IMR-90 (cell line): ENCODE data around the gene RAD51B. TPM values are rescaled to one million over a fixed set of nuclear protein-coding genes. Genes with fewer than 3 reads are reported as not detected.

Experiments used
- ATAC-seq: fragments of 200-7000 bp; cut with Tn5 transposase; 2 replicates; pipeline ENCODE4 v1.9.1; 2020; ENCODE audit warnings: low read depth, mild to moderate bottlenecking, moderate library complexity
- BruUV-seq: library from RNA; stranded (reverse); fragments of 400-500 nt; replicated peaks from 2 replicates; lab custom pipeline; 2021; lab: Mats Ljungman, UMichigan
- CTCF ChIA-PET: fragments of 300-600 bp; formaldehyde crosslinking; extraction: SDS; loops from one replicate; lab custom pipeline; 2021; ENCODE audit warnings: antibody characterized with exemption; lab: Yijun Ruan, JAX
- POLR2A ChIA-PET: fragments of 300-600 bp; sonication (Branson Sonifier 250); formaldehyde crosslinking; loops from one replicate; lab custom pipeline; 2022; ENCODE audit warnings: antibody characterized with exemption; ENCODE audit not compliant: unreplicated experiment; lab: Charles Lee
- DNase-seq: peaks from one replicate; pipeline ENCODE4 v3.0.0; 2013
- H2AFZ ChIP-seq: replicated peaks from 2 replicates; pipeline ENCODE3; 2013; ENCODE audit warnings: low read length, mild to moderate bottlenecking; ENCODE audit not compliant: poor library complexity
- H2AK5ac ChIP-seq: 2 replicates; pipeline ENCODE4 v1.6.1; 2013; ENCODE audit warnings: low read depth, low read length, inconsistent platforms
- H2AK9ac ChIP-seq: replicated peaks from 2 replicates; pipeline ENCODE3; 2013; ENCODE audit warnings: mild to moderate bottlenecking, low read depth, low read length, moderate library complexity; ENCODE audit not compliant: poor library complexity
- H2BK120ac ChIP-seq: 2 replicates; pipeline ENCODE4 v1.6.1; 2013; ENCODE audit warnings: low read depth, low read length, inconsistent platforms
- H2BK15ac ChIP-seq: 3 replicates; pipeline ENCODE4 v1.6.1; 2013; ENCODE audit warnings: low read depth, low read length, inconsistent platforms
- H2BK20ac ChIP-seq: 2 replicates; pipeline ENCODE4 v1.6.1; 2013; ENCODE audit warnings: low read depth, mild to moderate bottlenecking, inconsistent platforms, low read length, moderate library complexity
- H2BK5ac ChIP-seq: 2 replicates; pipeline ENCODE4 v1.6.1; 2013; ENCODE audit warnings: mild to moderate bottlenecking, low read depth, low read length, inconsistent platforms; ENCODE audit not compliant: poor library complexity, severe bottlenecking
- H3K14ac ChIP-seq: replicated peaks from 2 replicates; pipeline ENCODE4 v1.6.1; 2013; ENCODE audit warnings: low read depth, low read length, inconsistent platforms
- H3K18ac ChIP-seq: 2 replicates; pipeline ENCODE4 v1.6.1; 2013; ENCODE audit warnings: low read depth, low read length, control low read depth
- H3K23ac ChIP-seq: 2 replicates; pipeline ENCODE4 v1.6.1; 2013; ENCODE audit warnings: low read depth, low read length, inconsistent platforms
- H3K27ac ChIP-seq: 2 replicates; pipeline ENCODE4 v1.5.1; 2013; ENCODE audit warnings: mild to moderate bottlenecking, control low read depth, low read length; ENCODE audit not compliant: insufficient read depth
- H3K27me3 ChIP-seq: 2 replicates; pipeline ENCODE4 v1.6.1; 2013; ENCODE audit warnings: low read length; ENCODE audit not compliant: control insufficient read depth, insufficient read depth
- H3K36me3 ChIP-seq: 2 replicates; pipeline ENCODE4 v1.6.1; 2013; ENCODE audit warnings: low read length, mixed read lengths; ENCODE audit not compliant: control insufficient read depth, insufficient read depth
- H3K4ac ChIP-seq: 2 replicates; pipeline ENCODE4 v1.6.1; 2013; ENCODE audit warnings: low read depth, low read length, inconsistent platforms
- H3K4me1 ChIP-seq: 2 replicates; pipeline ENCODE4 v1.6.1; 2013; ENCODE audit warnings: low read length, mixed read lengths; ENCODE audit not compliant: control insufficient read depth, insufficient read depth
- H3K4me2 ChIP-seq: 2 replicates; pipeline ENCODE4 v1.6.1; 2013; ENCODE audit warnings: low read depth, mild to moderate bottlenecking, control low read depth, low read length, moderate library complexity
- H3K4me3 ChIP-seq: 2 replicates; pipeline ENCODE4 v1.5.1; 2013; ENCODE audit warnings: low read depth, mild to moderate bottlenecking, control low read depth, low read length, moderate library complexity; ENCODE audit not compliant: insufficient read depth
- H3K56ac ChIP-seq: 2 replicates; pipeline ENCODE4 v1.6.1; 2013; ENCODE audit warnings: low read length, inconsistent platforms; ENCODE audit not compliant: insufficient read depth; ENCODE audit errors: extremely low read depth
- H3K79me1 ChIP-seq, 2 experiments: 2 replicates each; pipeline ENCODE4 v1.6.1; 2013; ENCODE audit warnings: low read length in 2 of 2, inconsistent platforms in 1 of 2, low read depth in 1 of 2
- H3K9ac ChIP-seq: 2 replicates; pipeline ENCODE4 v1.6.1; 2013; ENCODE audit warnings: low read depth, low read length, control low read depth
- H3K9me1 ChIP-seq: 2 replicates; pipeline ENCODE4 v1.6.1; 2013; ENCODE audit warnings: low read length, inconsistent platforms; ENCODE audit not compliant: insufficient read depth
- H3K9me3 ChIP-seq: 2 replicates; pipeline ENCODE4 v1.6.1; 2013; ENCODE audit warnings: low read length; ENCODE audit not compliant: control insufficient read depth, insufficient read depth
- H4K20me1 ChIP-seq: 2 replicates; pipeline ENCODE4 v1.6.1; 2013; ENCODE audit warnings: low read length, inconsistent platforms; ENCODE audit not compliant: insufficient read depth
- H4K5ac ChIP-seq: 2 replicates; pipeline ENCODE4 v1.6.1; 2013; ENCODE audit warnings: mild to moderate bottlenecking, low read depth, low read length, control low read depth
- H4K8ac ChIP-seq, 2 experiments: 2 replicates each; pipeline ENCODE4 v1.6.1; 2013; ENCODE audit warnings: low read depth in 2 of 2, low read length in 2 of 2, control low read depth in 1 of 2, inconsistent platforms in 1 of 2
- H4K91ac ChIP-seq: 2 replicates; pipeline ENCODE4 v1.6.1; 2013; ENCODE audit warnings: low read depth, low read length, inconsistent platforms; ENCODE audit not compliant: insufficient read depth
- BHLHE40 ChIP-seq: fragments of 150-350 bp; IDR thresholded peaks from 2 replicates; pipeline ENCODE4 v1.6.1; 2016; ENCODE audit warnings: mild to moderate bottlenecking, low read depth, low read length
- CEBPB ChIP-seq: IDR thresholded peaks from 2 replicates; pipeline ENCODE4 v1.6.1; 2012; ENCODE audit warnings: low read depth, low read length, improper control_type of control experiment
- CHD1 ChIP-seq: IDR thresholded peaks from 2 replicates; pipeline ENCODE4 v1.6.1; 2012; ENCODE audit warnings: low read depth, low read length, improper control_type of control experiment
- FOS ChIP-seq: fragments of 150-350 bp; IDR thresholded peaks from 2 replicates; pipeline ENCODE4 v1.6.1; 2016; ENCODE audit warnings: low read depth, low read length
- MAFK ChIP-seq: IDR thresholded peaks from 2 replicates; pipeline ENCODE4 v1.6.1; 2012; ENCODE audit warnings: low read depth, low read length, improper control_type of control experiment
- MAZ ChIP-seq: IDR thresholded peaks from 2 replicates; pipeline ENCODE4 v1.6.1; 2012; ENCODE audit warnings: low read depth, mild to moderate bottlenecking, low read length, improper control_type of control experiment, moderate library complexity, borderline replicate concordance
- MXI1 ChIP-seq: IDR thresholded peaks from 2 replicates; pipeline ENCODE4 v1.6.1; 2012; ENCODE audit warnings: low read depth, mild to moderate bottlenecking, low read length, moderate library complexity, borderline replicate concordance
- NFE2L2 ChIP-seq: fragments of 150-350 bp; IDR thresholded peaks from 2 replicates; pipeline ENCODE4 v1.6.1; 2016; ENCODE audit warnings: low read depth, mild to moderate bottlenecking, low read length
- POLR2A ChIP-seq: IDR thresholded peaks from 2 replicates; pipeline ENCODE4 v1.6.1; 2012; ENCODE audit warnings: mild to moderate bottlenecking, low read depth, low read length
- RAD21 ChIP-seq: IDR thresholded peaks from 2 replicates; pipeline ENCODE4 v1.6.1; 2012; ENCODE audit warnings: low read length, improper control_type of control experiment
- RCOR1 ChIP-seq: IDR thresholded peaks from 2 replicates; pipeline ENCODE4 v1.6.1; 2012; ENCODE audit warnings: mild to moderate bottlenecking, low read length, improper control_type of control experiment; ENCODE audit not compliant: insufficient replicate concordance
- RFX5 ChIP-seq: IDR thresholded peaks from 2 replicates; pipeline ENCODE4 v1.8.0; 2012; ENCODE audit warnings: low read depth, mild to moderate bottlenecking, low read length, moderate library complexity
- SMC3 ChIP-seq: fragments of 150-350 bp; IDR thresholded peaks from 2 replicates; pipeline ENCODE4 v1.6.1; 2016; ENCODE audit warnings: low read depth, mild to moderate bottlenecking, antibody characterized with exemption, low read length, moderate library complexity
- WGBS, 2 experiments: methylation state at CpG; one replicate each; pipeline versions ENCODE4 v1.1.5 to v1.1.7; 2013; ENCODE audit warnings: missing lambda C conversion rate in 2 of 2; ENCODE audit not compliant: insufficient read length in 1 of 2; ENCODE audit errors: extremely low coverage in 2 of 2; 5-methylcytosine and 5-hydroxymethylcytosine counted together
- dilution Hi-C: fragments of 300-500 bp; cut with HindIII; formaldehyde crosslinking; loops from one replicate; pipeline ENCODE4 v1.14.3; 2018; ENCODE audit warnings: low sequenced_read_pairs; ENCODE audit not compliant: unreplicated experiment
- in situ Hi-C: fragments of 300-500 bp; cut with MboI; formaldehyde crosslinking; loops from 3 replicates; pipeline ENCODE4 v1.14.3; 2019; ENCODE audit warnings: low sequenced_read_pairs, inconsistent platforms, mixed read lengths
- intact Hi-C: fragments of 100-400 bp; cut with micrococcal nuclease; formaldehyde crosslinking; loops from 2 replicates; pipeline ENCODE4 v1.10.0; 2022
- polyA plus RNA-seq, 3 experiments: library from polyadenylated mRNA; depleted of rRNA; stranded (reverse); fragments of >200 nt; gene quantifications; 2 replicates each; pipeline ENCODE4 v1.2.3, GENCODE V29; 2012; ENCODE audit warnings: low replicate concordance in 1 of 3
- total RNA-seq: library from RNA; depleted of rRNA; stranded (reverse); fragments of >200 nt; gene quantifications from 2 replicates; pipeline ENCODE4 v1.2.3, GENCODE V29; 2012
- TF ChIP-seq, protein P1 (sequence below): fragments of 150-350 bp; IDR thresholded peaks from 2 replicates; pipeline ENCODE4 v1.6.1; 2016; ENCODE audit warnings: low read depth, mild to moderate bottlenecking, low read length, moderate library complexity, borderline replicate concordance
- TF ChIP-seq, protein P2 (sequence below): fragments of 150-350 bp; IDR thresholded peaks from 2 replicates; pipeline ENCODE4 v1.6.1; 2017; ENCODE audit warnings: mild to moderate bottlenecking, antibody characterized with exemption, low read length, low read depth
- TF ChIP-seq, protein P3 (sequence below): conservative IDR thresholded peaks from 2 replicates; pipeline ENCODE4 v1.5.1; 2012; ENCODE audit warnings: mild to moderate bottlenecking, low read depth, low read length, improper control_type of control experiment

Gene RAD51B
- total and polyA plus RNA-seq, 2 of the 4 experiments (the other 2 are of a cell fraction) = 5.1 to 18.8 TPM

DNA sequence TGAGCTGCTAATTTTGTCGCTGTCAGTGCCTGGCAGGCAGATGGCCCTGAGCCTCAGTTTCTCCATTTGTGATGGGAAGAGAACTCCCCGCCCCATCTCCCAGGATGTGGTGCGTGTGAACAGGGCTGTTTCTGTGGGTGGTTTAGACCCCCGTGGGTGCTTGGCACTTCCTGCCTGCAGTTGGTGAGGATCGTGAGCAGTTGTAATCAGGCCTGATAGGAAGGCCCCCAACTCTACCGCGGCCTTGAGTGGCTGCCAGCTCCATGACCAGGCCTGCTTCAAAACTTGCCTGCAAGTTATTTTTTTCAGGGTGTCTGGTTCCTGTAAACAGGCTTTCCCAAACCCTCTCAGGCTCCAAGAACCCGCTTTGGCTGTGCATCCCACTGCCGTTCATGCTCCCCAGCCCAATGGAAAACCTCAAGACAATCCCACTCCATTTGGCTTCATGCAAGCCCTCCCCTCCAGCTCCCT, 834.9 kb downstream of the RAD51B start:
- in situ Hi-C loops = no loop called here
- H2BK120ac ChIP-seq = peak overlapping the region; percentile 96
- H3K56ac ChIP-seq = no peak overlapping the region
- H2BK5ac ChIP-seq = no peak overlapping the region
- H4K91ac ChIP-seq = peak overlapping the region; percentile 65
- H3K27me3 ChIP-seq = no peaks in the 10 kb centered on the region
- peak overlapping the region; percentile 62 for H4K5ac ChIP-seq
- 10% methylated on average over 2 of the region's 9 CpGs; no CpG with 5 or more reads in 1 of the 2 experiments for WGBS, 2 experiments
- H3K23ac ChIP-seq = 0 out of 2 replicates have a peak overlapping the region, but pooled peaks have one; percentile 20
- no peak overlapping the region for H3K4me2 ChIP-seq
- peak overlapping the region; percentile 96 for H2BK20ac ChIP-seq
- dilution Hi-C loops = no loop called here
- H3K4me1 ChIP-seq = peaks cover 43% of the 10 kb centered on the region
- peak overlapping the region; percentile 63 for H2AK9ac ChIP-seq
- ATAC-seq = no peak
- TF ChIP-seq RFX5 (no peak), SMC3 (no peak), FOS (no peak), CHD1 (no peak), POLR2A (no peak), MAFK (no peak), MAZ (no peak), CEBPB (no peak), RAD21 (no peak), MXI1 (no peak), RCOR1 (no peak), NFE2L2 (no peak), BHLHE40 (no peak)
- TF ChIP-seq, protein P1, sequence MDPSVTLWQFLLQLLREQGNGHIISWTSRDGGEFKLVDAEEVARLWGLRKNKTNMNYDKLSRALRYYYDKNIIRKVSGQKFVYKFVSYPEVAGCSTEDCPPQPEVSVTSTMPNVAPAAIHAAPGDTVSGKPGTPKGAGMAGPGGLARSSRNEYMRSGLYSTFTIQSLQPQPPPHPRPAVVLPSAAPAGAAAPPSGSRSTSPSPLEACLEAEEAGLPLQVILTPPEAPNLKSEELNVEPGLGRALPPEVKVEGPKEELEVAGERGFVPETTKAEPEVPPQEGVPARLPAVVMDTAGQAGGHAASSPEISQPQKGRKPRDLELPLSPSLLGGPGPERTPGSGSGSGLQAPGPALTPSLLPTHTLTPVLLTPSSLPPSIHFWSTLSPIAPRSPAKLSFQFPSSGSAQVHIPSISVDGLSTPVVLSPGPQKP = no peak
- TF ChIP-seq, protein P2, sequence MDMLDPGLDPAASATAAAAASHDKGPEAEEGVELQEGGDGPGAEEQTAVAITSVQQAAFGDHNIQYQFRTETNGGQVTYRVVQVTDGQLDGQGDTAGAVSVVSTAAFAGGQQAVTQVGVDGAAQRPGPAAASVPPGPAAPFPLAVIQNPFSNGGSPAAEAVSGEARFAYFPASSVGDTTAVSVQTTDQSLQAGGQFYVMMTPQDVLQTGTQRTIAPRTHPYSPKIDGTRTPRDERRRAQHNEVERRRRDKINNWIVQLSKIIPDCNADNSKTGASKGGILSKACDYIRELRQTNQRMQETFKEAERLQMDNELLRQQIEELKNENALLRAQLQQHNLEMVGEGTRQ = no peak
- TF ChIP-seq, protein P3, sequence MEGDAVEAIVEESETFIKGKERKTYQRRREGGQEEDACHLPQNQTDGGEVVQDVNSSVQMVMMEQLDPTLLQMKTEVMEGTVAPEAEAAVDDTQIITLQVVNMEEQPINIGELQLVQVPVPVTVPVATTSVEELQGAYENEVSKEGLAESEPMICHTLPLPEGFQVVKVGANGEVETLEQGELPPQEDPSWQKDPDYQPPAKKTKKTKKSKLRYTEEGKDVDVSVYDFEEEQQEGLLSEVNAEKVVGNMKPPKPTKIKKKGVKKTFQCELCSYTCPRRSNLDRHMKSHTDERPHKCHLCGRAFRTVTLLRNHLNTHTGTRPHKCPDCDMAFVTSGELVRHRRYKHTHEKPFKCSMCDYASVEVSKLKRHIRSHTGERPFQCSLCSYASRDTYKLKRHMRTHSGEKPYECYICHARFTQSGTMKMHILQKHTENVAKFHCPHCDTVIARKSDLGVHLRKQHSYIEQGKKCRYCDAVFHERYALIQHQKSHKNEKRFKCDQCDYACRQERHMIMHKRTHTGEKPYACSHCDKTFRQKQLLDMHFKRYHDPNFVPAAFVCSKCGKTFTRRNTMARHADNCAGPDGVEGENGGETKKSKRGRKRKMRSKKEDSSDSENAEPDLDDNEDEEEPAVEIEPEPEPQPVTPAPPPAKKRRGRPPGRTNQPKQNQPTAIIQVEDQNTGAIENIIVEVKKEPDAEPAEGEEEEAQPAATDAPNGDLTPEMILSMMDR = no peak
- peak overlapping the region; percentile 82 for H3K4ac ChIP-seq
- no peaks in the 10 kb centered on the region for H3K9me3 ChIP-seq
- no TSS peak for BruUV-seq
- peaks cover 41% of the 10 kb centered on the region for H3K9me1 ChIP-seq
- ChIA-PET CTCF (no interaction called here), POLR2A (interaction anchor here (0.5 to 0.6 kb wide), 2 partner anchors 28 to 152 kb away, joined by 3 to 4 read pairs; no protein-coding TSS in a partner anchor)
- no peaks in the 10 kb centered on the region for H3K36me3 ChIP-seq
- DNase-seq = no peak
- peak overlapping the region; percentile 64 for H2AFZ ChIP-seq
- H4K8ac ChIP-seq = peak overlapping the region in 1 of 2 experiments; percentile 52; a peak in 2 of 4 replicates
- no peaks in the 10 kb centered on the region for H3K79me1 ChIP-seq
- no peak overlapping the region; the same call in 1 of the 2 replicates for H3K27ac ChIP-seq
- no peak overlapping the region for H3K4me3 ChIP-seq
- intact Hi-C loops = loop anchor here (10.0 kb wide), 2 partner anchors 110 to 260 kb away; no protein-coding TSS in a partner anchor
- peak overlapping the region; percentile 46; the same call in 1 of the 2 replicates for H3K14ac ChIP-seq
- H4K20me1 ChIP-seq = no peaks in the 10 kb centered on the region
- H2AK5ac ChIP-seq = peak overlapping the region; percentile 90
- H2BK15ac ChIP-seq = peak overlapping the region; percentile 81; the same call in 2 of the 3 replicates
- peak overlapping the region; percentile 63 for H3K18ac ChIP-seq
- H3K9ac ChIP-seq = no peak overlapping the region
